ENCODE data around the gene NRBP1. TPM values are rescaled to one million over a fixed set of nuclear protein-coding genes. Genes with fewer than 3 reads are reported as not detected.

The NRBP1 gene
- 117 and 130 TPM in 2 replicates for total RNA-seq

DNA sequence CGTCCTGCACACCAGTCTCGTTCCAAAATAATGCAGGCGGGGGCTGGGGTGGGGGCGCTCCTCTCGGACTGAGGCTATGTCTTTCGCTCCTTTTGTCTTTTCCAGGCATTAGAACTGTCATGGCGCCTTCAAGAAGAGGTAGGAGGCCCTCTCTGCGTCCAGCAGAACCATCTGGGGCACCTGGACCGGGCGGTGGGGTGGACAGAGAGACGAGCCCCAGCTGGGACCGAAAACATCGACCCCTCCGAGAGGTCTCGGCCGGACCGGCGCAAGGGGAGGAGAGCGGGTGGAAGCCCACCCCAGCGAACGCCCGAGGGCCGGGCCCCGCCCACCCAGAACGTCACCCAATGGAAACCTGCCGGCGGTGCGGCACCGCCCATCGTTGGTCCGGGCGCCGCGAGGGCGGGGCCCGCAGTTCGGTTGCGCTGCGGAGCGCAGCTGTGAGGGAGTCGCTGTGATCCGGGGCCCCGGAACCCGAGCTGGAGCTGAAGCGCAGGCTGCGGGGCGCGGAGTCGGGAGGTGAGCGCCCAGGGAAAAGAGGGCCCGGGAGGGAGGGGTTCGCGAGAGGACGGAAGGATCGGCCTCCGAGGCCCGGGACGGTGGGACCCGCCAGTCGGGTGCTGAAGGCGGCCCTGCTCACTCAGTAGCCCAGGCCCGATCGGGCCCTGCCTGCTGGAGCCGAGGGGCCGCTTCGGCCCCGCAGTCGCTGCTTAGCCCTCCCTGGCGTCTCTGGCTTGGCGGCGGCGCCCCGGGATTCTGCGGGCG is at the start of gene NRBP1:
TSS of gene NRBP1 (plus strand) at position 419 of the 765 bp plus-strand sequence. CDS start 4,643 bp downstream, outside the sequence.
- no peak for DNase-seq (ENCODE audit: extremely low read depth, low read depth, low spot score)

DNA sequence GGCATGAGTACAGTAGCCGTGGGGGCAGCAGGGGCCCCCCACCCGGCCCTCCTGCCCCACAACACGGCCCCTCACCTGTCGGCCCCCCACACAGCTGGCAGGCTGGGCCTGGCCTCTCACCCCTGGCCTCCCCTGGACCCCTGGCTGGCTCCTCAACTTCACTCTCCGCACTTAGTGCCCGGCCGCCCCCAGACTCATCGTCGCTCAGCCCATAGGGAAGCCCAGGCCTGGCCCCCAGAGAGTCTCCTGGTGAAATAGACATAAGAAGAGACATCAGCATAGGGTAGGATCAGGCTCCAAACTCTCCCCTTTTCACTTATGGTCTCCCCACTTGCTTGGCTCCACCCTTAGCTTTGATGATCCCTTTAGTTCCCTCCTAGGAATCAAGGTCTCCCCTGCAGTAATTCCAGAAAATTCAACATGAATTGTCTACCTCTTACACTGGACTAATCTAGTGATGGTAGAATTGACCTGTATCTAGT is 49.6 kb upstream of the NRBP1 start:
- DNase-seq (ENCODE audit: extremely low read depth, low read depth, low spot score), result no peak

DNA sequence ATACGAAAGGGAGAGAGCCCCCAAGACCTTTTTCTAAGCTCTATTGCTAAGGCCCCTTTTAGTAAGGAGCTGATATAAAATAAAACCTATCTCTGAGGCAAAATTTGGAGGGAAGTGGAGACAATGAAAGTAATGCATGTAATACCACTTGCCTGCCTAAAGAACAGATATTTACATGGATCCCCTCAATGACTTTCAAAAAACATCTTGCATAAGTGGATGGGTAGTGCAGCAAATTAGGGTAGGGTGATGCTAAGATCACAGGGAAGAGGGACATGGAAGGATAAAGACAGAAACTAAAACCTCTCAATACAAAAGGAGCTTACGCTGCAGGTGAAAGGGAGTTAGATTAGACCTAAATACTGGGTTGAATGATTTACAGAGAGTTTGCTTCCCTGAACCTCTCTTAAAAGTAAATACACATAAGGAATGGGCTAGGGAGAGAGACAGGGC is 49.0 kb upstream of the NRBP1 start:
- no peak for DNase-seq (ENCODE audit: extremely low read depth, low read depth, low spot score)

DNA sequence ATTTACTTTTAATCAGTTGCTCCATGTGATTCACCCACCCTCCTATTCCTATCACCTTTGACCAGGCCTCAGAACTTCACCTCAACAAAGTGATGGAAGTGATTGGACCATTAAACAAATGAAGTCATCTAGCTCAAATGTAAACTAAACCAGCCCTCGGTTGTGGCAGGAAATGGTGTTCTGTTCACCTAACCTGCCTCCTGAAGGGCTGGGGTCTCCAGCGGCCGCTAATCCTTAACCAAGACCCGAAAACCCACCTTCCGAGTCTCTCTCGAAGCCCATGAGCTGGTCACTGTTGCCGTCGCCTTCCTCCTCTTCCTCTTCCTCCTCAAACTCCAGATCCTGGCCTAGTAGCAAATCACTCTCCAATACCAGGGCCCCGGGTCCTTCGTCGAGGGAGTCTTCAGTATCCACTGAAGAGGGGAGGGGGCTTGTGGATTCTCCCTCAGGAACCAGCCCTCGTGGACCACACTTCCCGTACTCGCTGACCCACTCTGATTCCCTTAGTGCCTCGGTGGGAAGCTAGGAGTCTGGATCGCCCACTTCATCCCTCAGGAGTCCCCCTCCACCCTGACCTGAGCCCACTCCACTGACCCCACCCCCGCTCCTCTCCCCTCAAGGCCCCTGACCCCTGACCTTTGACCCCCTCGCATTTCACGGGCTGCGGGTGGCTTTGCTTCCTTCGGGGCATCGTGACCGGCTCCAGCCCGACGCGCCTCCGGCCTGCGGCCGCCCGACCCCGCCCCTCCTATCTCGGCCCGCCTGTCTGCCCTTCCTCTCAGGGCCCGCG is 48.4 kb upstream of the NRBP1 start:
- DNase-seq (ENCODE audit: extremely low read depth, low read depth, low spot score), result no peak

DNA sequence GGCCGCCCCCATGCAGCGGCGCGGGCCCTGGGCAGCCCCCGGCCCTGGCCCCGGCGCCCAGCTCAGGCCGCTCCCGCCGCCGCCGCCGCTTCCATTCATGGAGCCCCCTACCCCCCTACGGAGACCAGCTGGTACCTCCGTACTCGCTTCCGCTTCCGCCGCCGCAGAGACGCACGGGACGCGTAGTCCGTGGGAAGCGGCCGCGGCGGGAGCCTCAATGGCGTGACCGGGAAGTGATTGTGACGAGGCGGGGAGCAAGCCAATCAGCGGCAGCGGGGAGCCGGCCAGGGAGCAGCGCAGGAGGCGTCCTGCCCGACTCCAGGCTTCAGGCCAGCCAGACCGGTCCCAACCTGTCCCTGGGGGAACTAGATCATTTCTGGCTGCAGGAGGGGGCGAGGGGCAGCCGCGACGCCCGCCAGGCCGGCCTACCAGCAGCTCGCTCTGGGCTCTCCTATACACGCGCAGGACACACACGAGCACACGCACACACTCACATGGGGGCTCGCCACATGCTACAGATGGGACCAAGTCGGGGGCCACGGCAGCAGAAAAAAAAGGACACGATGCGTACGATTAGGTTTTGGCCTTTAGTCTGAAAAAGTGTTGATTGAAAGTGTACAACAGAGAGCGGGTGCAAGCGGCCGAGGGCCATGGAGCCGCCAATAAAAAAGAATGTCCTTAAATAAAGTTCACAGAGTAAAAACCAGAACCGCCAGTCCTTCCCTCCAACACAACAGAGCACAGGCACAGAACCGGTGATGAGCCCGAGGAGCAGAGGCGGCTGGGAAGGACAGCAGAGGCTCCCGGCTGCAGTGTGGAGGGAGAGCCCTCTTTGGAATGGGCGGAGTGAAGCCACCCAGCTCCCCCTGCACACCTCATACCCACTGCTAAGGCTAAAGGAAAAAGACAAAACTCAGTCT is 47.5 kb upstream of the NRBP1 start, which contains the start of gene ZNF513:
TSS of gene ZNF513 (minus strand) at position 109 of the 920 bp plus-strand sequence. CDS start 208 bp downstream, outside the sequence.
- no peak for DNase-seq (ENCODE audit: extremely low read depth, low read depth, low spot score)

DNA sequence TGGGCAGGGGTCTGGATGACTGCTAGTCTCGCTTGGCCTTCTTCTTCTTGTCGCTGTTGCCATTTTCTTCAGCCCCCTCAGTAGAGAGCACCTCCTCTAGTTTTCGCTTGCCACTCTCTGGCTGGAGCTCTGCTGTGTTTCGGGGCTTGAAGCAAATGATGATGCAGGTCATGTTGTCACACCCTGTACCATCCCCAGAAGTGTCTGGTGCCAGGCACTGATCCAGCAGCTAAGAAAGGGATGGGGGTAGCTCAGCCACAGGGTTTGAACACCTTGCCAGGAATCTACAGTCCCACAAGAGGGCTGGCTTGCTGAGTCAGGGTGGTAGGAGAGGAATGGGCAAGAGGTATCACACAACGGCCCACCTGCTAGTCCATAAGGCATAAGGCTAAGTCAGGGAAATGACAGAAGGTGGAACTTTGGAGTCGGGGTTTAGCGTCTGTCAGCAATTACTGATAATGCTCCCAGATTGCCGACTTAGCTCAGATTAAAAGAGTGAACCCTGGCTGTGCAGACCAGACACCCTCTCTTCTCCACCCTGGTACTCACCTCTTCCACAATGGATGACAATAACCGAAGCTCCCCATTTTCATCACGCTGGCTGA is 46.8 kb upstream of the NRBP1 start:
- DNase-seq (ENCODE audit: extremely low read depth, low read depth, low spot score), result no peak

DNA sequence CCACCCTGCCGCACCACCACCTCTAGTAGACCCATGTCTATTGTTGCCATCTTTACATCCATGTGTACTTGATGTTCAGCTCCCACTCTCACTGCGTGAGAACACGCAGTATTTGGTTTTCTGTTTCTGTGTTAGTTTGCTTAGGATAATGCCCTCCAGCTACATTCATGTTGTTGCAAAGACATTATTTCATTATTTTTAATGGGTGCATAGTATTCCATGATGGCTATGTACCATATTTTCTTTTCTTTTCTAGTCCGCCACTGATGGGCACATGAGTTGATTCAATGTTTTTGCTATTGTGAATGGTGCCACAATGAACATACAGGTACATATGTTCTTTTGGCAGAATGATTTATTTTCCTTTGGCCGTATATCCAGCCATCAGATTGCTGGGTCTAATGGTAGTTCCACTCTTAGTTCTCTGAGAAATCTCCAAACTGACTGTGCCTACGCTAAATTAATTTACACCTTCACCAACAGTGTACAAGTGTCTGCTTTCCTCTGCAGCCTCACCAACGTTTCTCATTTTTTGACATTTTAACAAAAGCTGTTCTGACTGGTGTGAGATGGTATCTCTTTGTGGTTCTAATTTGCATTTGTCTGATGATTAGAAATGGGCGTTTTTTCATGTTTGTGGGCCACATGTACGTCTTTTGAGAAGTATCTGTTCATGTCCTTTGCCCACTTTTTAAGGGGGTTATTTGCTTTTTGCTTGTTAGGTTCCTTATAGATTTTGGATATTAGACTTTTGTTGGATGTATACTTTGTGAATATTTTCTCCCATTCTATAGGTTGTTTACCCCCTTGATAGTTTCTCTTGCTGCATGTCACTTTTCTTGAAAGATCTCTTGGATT is 37.4 kb upstream of the NRBP1 start:
- DNase-seq (ENCODE audit: extremely low read depth, low read depth, low spot score), result no peak

DNA sequence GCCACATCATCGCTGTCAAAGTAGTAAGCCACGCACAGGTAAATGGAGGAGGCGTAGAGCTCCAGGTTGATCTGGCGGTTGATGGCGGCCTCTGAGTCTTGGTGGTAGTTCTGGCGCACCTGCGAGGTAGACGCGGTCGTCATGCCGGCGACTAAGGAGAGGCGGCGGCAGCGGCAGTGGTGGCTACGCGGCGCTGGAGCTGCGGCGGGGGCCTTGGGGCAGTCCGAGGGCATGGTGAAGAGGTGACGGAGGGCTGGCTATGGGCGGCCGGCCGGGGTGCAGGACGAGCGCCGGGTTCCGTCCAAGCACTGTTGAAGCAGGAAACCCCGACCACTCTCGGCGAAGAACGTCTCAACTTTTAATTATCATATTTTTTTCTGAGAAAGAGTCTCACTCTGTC is 35.2 kb upstream of the NRBP1 start:
- no peak for DNase-seq (ENCODE audit: extremely low read depth, low read depth, low spot score)

DNA sequence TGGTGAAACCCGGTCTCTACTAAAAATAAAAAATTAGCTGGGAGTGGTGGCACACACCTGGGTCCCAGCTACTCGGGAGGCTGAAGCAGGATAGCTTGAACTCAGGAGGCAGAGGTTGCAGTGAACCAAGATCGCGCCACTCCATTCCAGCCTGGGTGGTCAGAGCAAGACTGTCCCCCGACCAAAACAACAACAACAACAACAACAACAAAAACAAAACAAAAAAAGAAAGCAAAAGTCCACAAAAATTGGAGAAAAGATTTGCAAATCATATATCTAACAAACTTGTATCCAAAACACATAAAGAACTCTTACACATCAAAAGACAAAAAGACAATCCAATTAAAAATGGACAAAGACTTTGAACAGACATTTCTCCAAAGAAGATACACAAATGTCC is 29.5 kb upstream of the NRBP1 start:
- no peak for DNase-seq (ENCODE audit: extremely low read depth, low read depth, low spot score)

DNA sequence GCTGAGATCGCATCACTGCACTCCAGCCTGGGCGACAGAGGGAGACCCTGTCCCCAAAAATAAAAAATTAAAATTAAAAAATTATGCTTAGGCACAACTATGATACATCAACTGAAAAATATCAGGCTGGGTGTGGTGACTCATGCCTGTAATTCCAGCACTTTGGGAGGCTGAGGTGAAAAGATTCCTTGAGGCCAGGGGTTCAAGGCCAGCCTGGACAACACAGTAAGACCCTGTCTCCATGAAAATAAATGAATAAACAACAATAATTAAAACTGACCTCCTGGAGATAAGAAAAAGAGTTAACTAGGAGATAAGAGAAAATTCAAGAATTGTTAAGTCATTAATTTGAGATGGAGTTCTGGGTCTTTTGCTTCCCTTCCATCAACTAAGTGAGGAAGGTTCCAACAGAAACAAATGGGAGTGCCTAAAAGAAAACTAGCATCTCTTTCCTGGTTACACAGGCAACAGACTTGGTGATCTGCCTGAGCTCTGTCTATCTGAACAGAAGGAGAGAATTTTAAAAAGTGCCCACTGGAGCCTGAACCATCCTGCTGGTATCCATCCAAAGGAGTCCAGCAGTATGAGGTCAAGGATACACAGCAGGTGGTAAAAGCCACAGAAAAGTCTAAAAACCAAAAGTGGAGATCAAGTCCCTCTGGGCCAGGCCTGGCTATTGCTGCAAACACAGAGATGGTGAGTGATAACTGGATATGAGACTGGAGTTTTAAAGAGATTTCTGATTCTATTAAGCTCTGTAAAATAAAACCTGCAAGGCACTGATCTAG is 27.9 kb upstream of the NRBP1 start:
- no peak for DNase-seq (ENCODE audit: extremely low read depth, low read depth, low spot score)

DNA sequence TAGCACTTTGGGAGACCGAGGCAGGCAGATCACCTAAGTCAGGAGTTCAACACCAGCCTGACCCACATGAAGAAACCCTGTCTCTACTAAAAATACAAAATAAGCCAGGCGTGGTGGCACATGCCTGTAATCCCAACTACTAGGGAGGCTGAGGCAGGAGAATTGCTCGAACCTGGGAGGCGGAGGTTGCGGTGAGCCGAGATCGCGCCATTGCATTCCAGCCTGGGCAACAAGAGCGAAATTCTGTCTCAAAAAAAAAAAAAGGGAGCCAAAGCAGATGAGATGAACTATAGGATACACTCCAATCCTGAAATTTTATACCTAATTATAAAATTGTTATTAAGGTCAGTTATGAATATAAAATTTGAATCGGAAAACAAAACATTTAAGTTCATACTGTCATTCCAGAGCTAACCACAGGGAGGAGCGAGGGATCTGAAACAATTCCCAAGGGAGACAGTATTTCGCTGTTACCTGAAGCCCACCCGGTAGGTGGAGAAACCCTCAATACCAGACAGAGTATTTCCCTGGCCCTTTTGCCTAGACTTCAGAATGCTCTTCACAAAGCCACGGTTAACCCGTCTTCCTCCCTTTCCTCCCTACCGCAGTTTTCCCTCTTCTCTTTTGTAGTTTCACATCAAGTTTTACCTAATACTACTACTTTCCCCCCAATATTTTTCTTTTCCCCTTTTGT is 20.5 kb upstream of the NRBP1 start:
- DNase-seq (ENCODE audit: extremely low read depth, low read depth, low spot score), result no peak

DNA sequence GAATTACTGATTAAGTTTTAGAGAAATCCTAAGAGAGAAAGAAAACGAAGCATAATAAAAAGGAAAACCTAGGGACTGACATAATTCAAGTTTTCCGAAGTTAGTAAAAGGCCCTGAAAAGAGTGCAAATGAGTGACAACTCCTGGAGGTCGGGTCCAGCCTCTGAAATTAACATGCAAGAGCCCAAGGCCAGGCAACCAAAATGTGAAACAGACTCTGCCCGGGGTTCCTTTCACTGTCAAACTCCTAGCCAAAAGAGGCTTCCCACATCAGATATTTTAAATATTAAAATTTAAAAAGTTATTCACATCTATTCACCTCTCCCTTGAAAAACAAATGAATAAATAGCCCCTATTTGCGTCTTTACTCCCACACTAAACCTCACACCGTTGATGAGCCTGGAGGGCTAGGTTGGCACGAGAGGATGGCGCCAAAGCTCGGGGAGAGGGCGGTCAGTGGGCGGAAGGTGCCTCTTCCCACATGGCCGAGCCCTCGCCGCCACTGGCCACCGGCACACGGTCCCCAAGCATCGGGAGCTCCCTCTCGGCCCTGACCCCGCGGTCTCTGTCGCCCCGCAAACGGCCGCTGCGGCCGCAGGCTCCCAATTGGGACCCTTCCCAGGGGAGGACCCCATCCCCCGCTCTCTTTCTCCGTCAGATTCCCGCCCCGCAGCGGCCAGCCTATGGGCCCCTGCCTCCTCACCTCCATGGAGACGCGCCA is 19.7 kb upstream of the NRBP1 start:
- DNase-seq (ENCODE audit: extremely low read depth, low read depth, low spot score), result no peak

DNA sequence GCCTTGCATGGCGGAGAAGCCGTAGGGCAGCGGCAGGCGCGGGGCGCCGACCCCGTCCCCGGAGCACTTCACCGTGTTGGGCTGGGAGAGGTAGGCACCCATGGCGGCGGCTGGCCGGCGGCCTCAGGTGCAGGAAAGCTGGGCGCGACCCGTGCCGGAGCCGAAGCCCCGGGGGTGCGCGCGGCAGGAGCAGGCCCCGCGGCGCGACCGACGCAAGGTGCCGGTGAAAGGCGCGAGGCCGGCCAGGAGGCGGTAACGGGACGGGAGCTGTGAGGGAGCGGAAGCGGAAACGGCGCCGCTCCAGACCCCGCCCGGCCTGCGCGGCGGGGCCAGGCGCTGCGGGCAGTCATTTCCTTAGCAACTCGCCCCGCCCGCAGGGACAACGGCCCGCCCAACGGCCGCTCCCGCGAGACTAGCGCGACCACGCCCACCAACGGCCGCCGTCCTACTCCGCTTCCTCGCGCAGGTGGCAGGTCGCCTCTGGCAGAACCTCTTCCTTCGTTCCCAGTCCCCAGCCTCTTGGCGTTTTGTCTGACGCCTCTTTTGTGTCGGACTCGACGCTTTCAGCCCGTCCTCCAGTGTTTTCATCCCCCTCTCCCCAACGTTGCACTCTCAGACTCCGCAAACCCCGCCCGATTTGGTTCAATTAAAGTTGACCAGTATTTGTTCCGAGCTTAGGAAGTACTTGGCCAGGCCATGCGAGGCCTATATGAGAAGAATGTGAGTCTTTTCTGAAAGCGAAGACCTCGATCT is 18.9 kb upstream of the NRBP1 start, which contains the start of gene PPM1G:
TSS of gene PPM1G (minus strand) at position 271 of the 753 bp plus-strand sequence. CDS start at position 102, 169 bp downstream.
- no peak for DNase-seq (ENCODE audit: extremely low read depth, low read depth, low spot score)

DNA sequence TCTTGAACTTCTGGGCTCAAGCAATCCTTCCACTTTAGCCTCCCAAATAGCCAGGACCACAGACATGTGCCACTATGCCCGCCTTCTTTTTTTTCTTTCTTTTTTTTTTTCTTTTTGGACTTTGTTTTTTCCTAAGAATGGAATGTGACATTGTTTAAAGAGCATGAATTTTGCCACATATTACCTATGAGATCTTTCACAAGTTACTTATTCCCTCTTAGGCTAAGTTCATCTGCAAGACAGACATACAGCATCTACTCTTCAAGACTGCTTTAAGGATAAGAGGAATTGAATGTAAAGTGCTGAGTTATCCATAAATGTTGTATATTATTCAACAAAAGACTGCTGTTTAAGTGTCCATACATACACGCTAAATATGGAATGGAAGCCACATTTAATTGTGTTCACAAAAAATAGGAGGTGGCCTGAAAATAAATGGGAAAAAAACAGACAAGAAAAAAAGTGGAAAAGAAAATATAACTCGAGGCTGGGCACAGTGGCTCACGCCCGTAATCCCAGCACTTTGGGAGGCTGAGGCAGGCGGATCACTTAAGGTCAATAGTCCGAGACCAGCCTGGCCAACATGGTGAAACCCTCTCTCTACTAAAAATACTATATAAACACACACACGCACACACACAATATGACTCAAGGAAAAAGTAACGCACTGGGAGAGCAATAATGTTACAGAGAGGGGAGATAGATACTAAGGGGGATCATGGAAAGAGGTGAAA is 15.8 kb upstream of the NRBP1 start:
- DNase-seq (ENCODE audit: extremely low read depth, low read depth, low spot score), result no peak

DNA sequence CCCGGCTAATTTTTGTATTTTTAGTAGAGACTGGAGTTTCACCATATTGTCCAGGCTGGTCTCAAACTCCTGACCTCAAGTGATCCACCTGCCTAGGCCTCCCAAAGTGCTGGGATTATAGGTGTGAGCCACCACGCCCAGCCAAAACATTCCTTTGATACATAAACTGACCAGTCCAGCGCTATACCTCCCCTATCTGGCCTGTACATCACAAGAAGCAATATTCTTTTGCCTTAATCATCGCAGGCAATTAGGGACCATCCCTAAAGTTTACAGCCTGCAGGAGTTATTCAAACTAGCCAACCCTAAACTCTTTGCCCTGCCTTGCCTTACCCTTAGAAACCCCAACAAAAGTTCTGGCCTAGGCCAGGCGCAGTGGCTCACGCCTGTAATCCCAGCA is 12.3 kb upstream of the NRBP1 start:
- DNase-seq (ENCODE audit: extremely low read depth, low read depth, low spot score), result no peak

DNA sequence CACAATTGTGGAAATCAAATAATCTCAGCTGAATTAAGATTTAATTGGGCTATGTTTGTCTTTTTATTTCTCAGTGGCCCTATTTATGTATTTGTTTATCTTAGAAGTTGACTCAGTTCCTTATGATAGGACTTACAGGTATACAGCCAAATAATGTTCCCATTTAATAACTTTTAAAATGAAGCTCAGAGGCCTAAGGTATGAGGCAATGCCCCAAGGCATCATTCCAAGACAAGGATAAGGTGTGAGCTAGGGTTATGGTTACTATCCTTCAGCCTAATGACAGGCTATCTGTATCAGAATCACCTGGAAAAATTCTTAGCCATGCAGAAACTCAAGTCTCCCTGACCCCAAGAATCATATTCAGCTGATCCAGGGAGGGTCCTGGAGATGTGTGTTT is 7.4 kb upstream of the NRBP1 start:
- no peak for DNase-seq (ENCODE audit: extremely low read depth, low read depth, low spot score)
